OCI-LY1 (cell line): ENCODE results near the gene PEX13.

Experiments used
- CTCF ChIP-seq: fragments of 200-600 bp; sonication (generic), shearing (Covaris generic); IDR thresholded peaks from 2 replicates; pipeline ENCODE4 v1.5.1; 2017; ENCODE audit warnings: mild to moderate bottlenecking, antibody characterized with exemption, low read length, moderate library complexity, mixed read lengths
- EZH2 ChIP-seq: fragments of 200-600 bp; sonication (generic), shearing (Covaris generic); IDR thresholded peaks from 2 replicates; pipeline ENCODE4 v1.8.0; 2017; ENCODE audit warnings: borderline replicate concordance, mixed run types, mild to moderate bottlenecking, antibody characterized with exemption, low read length, moderate library complexity, mixed read lengths

- TF ChIP-seq CTCF, result no peak
- no peak for TF ChIP-seq EZH2
Measured at GRCh38 chr2:61029533-61029932, 12.0 kb downstream of the PEX13 start.
